Hematopoietic multipotent progenitor cell (in vitro differentiated cells): ENCODE measurements around the gene CALM3. TPM values are rescaled to one million over a fixed set of nuclear protein-coding genes. Genes with fewer than 3 reads are reported as not detected.

ENCODE experiments used
- total RNA-seq: library from RNA; depleted of rRNA; stranded (reverse); fragments of >200 nt; gene quantifications from one replicate; pipeline ENCODE4 v1.2.3, GENCODE V29; 2012

The CALM3 gene
- total RNA-seq, 1 donor, result 76.2 TPM

Other genes starting within 250 kb of the CALM3 start
- 2.4 TPM for gene CCDC8, start 187.8 kb upstream of the CALM3 start, total RNA-seq
- gene PNMA8C, start 172.4 kb upstream of the CALM3 start, total RNA-seq, result 0.27 TPM
- gene PNMA8A, start 129.8 kb upstream of the CALM3 start, total RNA-seq, result 7.3 TPM
- gene PNMA8B, start 105.5 kb upstream of the CALM3 start, total RNA-seq, result 0.81 TPM
- 4.3 TPM for gene PTGIR, start 23.8 kb downstream of the CALM3 start, total RNA-seq
- not detected for gene GNG8, start 34.9 kb downstream of the CALM3 start, total RNA-seq
- under 0.01 TPM for gene DACT3, start 59.9 kb downstream of the CALM3 start, total RNA-seq
- gene PRKD2, start 115.8 kb downstream of the CALM3 start, total RNA-seq, result 50.4 TPM
- 19.1 TPM for gene FKRP, start 144.7 kb downstream of the CALM3 start, total RNA-seq
- gene STRN4, start 145.1 kb downstream of the CALM3 start, total RNA-seq, result 98.3 TPM
- 37.2 TPM for gene SLC1A5, start 187.3 kb downstream of the CALM3 start, total RNA-seq
- 75.9 TPM for gene AP2S1, start 249.5 kb downstream of the CALM3 start, total RNA-seq